Prostate gland (tissue), 2 donors: ENCODE results near the gene TSHZ1. TPM values are rescaled to one million over a fixed set of nuclear protein-coding genes. Genes with fewer than 3 reads are reported as not detected.
A peak's percentile ranks its signal among the peaks of the same experiment; 100 is the strongest.

ENCODE experiments used
- DNase-seq: peaks from one replicate; pipeline ENCODE4 v3.0.0-alpha.2; 2019; ENCODE audit warnings: low spot score
- H3K27ac ChIP-seq, 2 donors: fragments of 200-600 bp; sonication (generic); 2 replicates each; pipeline ENCODE4 v1.5.1; 2017 to 2019
- H3K27me3 ChIP-seq: fragments of 200-600 bp; sonication (generic); replicated peaks from 2 replicates; pipeline ENCODE4 v1.5.1; 2019; ENCODE audit not compliant: insufficient read depth
- H3K36me3 ChIP-seq, 2 donors: fragments of 200-600 bp; sonication (generic); 1 replicate in 1 of 2; 2 replicates in 1 of 2; pipeline versions ENCODE4 v1.5.1 to v1.8.1; 2017 to 2019
- H3K4me1 ChIP-seq: fragments of 200-600 bp; sonication (generic); replicated peaks from 2 replicates; pipeline ENCODE4 v1.5.1; 2019
- H3K4me3 ChIP-seq, 2 donors: fragments of 200-600 bp; sonication (generic); 2 replicates each; pipeline ENCODE4 v1.5.1; 2017 to 2019
- H3K9me3 ChIP-seq: fragments of 200-600 bp; sonication (generic); 2 replicates; pipeline ENCODE4 v1.5.1; 2017
- POLR2A ChIP-seq: fragments of 450-650 bp; IDR thresholded peaks from one replicate; pipeline ENCODE4 v1.6.1; 2016; ENCODE audit warnings: antibody characterized with exemption, mild to moderate bottlenecking
- POLR2AphosphoS5 ChIP-seq: sonication (generic); formaldehyde crosslinking; IDR thresholded peaks from one replicate; pipeline ENCODE4 v1.6.1; 2017; ENCODE audit warnings: antibody characterized with exemption
- WGBS: methylation state at CpG from one replicate; pipeline ENCODE4 v1.1.5; 2018; 5-methylcytosine and 5-hydroxymethylcytosine counted together
- intact Hi-C: fragments of 100-400 bp; cut with DNase I; formaldehyde crosslinking; loops from one replicate; pipeline ENCODE4 v1.14.2; 2022
- total RNA-seq, 2 donors: library from RNA; depleted of rRNA; stranded (reverse); fragments of >200 nt; gene quantifications; one replicate each; pipeline ENCODE4 v1.1.0, GENCODE V29; 2016
- TF ChIP-seq, protein P1 (sequence below), 4 experiments: fragments of 200-600 bp in 2 of 4; fragments of 450-650 bp in 2 of 4; sonication (generic) in 2 of 4; IDR thresholded peaks; 1 replicate in 3 of 4; 2 replicates in 1 of 4; pipeline ENCODE4 v1.5.1; 2016 to 2019; ENCODE audit warnings: antibody characterized with exemption in 4 of 4, mild to moderate bottlenecking in 2 of 4, moderate library complexity in 2 of 4

TSHZ1 gene
- total RNA-seq, 2 donors from 2014 or later = 18.2 to 48.6 TPM

DNA sequence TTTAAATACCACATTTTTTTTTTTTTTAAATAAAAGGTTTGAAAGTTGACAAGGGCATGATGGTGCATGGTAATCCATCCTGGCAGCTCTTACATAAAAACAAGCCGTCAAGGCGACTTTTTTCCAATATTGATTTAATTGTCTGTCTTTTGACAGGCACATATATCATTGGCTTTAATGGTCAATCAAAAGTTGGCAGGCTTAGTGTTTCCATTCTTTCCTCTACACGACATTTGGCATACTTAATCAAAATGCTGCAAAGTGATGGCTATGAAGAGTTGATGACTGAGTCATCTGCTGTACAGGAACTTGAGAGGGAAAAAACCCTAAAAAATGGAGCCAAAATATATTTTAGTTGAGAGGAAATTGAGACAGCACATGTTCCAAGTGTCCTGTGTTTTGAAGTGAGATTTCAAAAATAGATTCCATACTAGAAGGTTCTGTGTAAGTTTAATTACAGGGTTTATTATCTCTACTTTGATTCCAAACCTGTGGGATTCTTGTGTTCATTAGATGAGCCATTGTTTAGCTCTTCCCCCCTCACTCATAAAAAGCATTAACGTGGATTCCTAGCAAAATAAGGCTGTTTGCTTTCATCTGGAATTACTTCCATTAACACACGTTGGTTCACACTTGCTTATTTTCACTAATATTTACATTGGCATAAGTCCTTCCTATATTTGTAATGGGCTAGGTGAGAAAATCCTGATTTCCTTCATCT lies 3.2 kb downstream of the TSHZ1 start:
- DNase-seq = no peak
- no peak for TF ChIP-seq POLR2A
- TF ChIP-seq, protein P1, sequence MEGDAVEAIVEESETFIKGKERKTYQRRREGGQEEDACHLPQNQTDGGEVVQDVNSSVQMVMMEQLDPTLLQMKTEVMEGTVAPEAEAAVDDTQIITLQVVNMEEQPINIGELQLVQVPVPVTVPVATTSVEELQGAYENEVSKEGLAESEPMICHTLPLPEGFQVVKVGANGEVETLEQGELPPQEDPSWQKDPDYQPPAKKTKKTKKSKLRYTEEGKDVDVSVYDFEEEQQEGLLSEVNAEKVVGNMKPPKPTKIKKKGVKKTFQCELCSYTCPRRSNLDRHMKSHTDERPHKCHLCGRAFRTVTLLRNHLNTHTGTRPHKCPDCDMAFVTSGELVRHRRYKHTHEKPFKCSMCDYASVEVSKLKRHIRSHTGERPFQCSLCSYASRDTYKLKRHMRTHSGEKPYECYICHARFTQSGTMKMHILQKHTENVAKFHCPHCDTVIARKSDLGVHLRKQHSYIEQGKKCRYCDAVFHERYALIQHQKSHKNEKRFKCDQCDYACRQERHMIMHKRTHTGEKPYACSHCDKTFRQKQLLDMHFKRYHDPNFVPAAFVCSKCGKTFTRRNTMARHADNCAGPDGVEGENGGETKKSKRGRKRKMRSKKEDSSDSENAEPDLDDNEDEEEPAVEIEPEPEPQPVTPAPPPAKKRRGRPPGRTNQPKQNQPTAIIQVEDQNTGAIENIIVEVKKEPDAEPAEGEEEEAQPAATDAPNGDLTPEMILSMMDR (IDR thresholded peaks at IDR 0.05) = peak in 1 of 4 experiments; percentile 9
- 19% methylated on average over 5 of the region's 5 CpGs for WGBS
- intact Hi-C loops = loop anchor here (5.0 kb wide), 1 partner anchor 49 kb away; no protein-coding TSS in a partner anchor
- Histone ChIP-seq H3K27ac (no peak overlapping the region), H3K27me3 (no peaks in the 10 kb centered on the region), H3K4me3 (no peak overlapping the region), H3K9me3 (no peaks in the 10 kb centered on the region), H3K4me1 (peaks cover 4% of the 10 kb centered on the region), H3K36me3 (no peaks in the 10 kb centered on the region)

DNA sequence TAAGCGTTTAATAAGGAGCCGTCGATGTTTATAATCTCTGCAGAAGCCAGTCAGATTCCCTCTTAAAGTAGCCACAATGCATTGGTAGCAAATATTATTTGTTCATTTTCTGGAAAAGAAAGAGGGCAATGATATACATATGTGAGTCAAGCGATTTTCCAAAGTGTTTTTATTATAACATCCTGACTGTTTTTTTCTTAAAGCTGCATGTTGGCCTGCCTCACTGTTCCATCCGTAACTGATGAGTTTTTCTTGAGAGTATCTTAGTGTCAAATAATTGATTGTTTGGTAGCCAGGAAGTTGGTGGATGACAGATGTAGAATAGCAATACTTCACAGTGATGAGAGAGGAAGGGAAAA lies 3.7 kb downstream of the TSHZ1 start:
- Histone ChIP-seq H3K36me3 (no peaks in the 10 kb centered on the region), H3K4me1 (peaks cover 4% of the 10 kb centered on the region), H3K9me3 (no peaks in the 10 kb centered on the region), H3K27ac (no peak overlapping the region), H3K4me3 (no peak overlapping the region), H3K27me3 (no peaks in the 10 kb centered on the region)
- intact Hi-C loops = loop anchor here (5.0 kb wide), 1 partner anchor 48 kb away; no protein-coding TSS in a partner anchor
- TF ChIP-seq, protein P1 (IDR thresholded peaks at IDR 0.05) = no peak
- no peak for TF ChIP-seq POLR2A
- TF ChIP-seq POLR2AphosphoS5 = no peak
- no peak for DNase-seq
- whole genome bisulfite sequencing = 51% methylated on average over 5 of the region's 5 CpGs

DNA sequence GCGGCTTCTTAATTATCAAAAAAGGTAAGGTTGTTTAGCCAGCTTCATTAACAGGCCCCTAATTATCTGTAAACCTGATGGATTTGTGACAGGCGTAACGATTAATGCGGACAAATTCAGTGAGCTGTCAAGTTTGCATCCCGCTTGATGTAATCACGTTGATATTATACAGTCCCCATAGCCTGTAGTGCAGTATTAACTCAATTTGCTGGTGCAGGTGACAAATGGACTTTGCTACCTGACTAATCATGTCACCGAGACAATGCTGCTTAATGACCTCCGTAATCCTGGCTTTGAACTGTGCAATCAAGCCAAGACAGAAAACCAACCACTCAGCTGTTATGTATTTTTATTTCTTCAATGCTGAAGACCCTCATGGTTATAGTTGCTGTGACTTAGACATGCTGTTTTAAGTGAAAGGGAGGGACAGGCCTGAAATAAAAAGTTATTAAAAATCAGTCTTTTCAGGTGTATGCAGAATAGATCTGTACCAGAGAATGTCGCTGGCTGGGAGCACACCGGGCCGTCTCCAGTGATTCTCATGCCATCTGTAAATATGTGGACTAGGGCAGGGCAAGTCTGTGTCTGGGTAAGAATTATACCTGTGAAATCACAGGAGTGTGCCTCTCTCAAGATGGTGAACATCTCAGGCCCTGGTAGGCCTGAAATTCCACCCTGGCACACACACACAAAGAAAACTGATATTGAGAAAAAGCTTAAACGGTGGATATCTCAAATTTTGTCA lies 4.3 kb downstream of the TSHZ1 start:
- intact Hi-C loops = loop anchor here (5.0 kb wide), 1 partner anchor 47 kb away; no protein-coding TSS in a partner anchor

DNA sequence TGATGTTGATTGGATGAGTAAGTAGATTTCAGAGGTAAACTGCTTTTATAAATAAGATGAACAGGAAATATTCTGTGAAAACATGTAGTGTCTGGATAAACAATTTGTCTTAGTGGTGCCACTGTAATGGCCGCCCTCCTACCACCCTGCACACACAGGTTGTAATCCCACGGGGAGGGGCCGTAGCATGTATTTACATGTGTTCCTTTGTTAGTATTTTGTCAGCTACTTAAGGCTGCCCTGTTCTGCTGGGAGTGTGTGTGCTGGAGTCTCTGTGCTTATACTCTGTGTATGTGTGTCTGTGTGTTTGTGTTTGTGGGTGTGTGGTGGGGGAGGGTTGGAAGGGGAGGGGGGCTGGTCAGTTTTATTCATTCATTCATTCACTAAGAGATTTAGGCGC lies 5.1 kb downstream of the TSHZ1 start:
- H3K4me3 ChIP-seq = no peak overlapping the region
- no peaks in the 10 kb centered on the region for H3K9me3 ChIP-seq
- intact Hi-C loops = no loop called here
- WGBS = 64% methylated on average over 4 of the region's 4 CpGs
- no peaks in the 10 kb centered on the region for H3K27me3 ChIP-seq
- DNase-seq = no peak
- TF ChIP-seq POLR2AphosphoS5 (no peak), POLR2A (no peak)
- TF ChIP-seq, protein P1 (IDR thresholded peaks at IDR 0.05) = no peak
- peaks cover 4% of the 10 kb centered on the region for H3K4me1 ChIP-seq
- H3K36me3 ChIP-seq = no peaks in the 10 kb centered on the region
- no peak overlapping the region for H3K27ac ChIP-seq

More for the DNA sequence above, 4.3 kb downstream of the TSHZ1 start:
- no peak overlapping the region for H3K27ac ChIP-seq
- H3K4me1 ChIP-seq = peaks cover 4% of the 10 kb centered on the region
- DNase-seq = no peak
- WGBS = 89% methylated on average over 12 of the region's 12 CpGs
- H3K36me3 ChIP-seq = no peaks in the 10 kb centered on the region
- no peak overlapping the region for H3K4me3 ChIP-seq
- H3K9me3 ChIP-seq = no peaks in the 10 kb centered on the region
- TF ChIP-seq POLR2A = no peak
- TF ChIP-seq, protein P1 (IDR thresholded peaks at IDR 0.05) = no peak
- no peak for TF ChIP-seq POLR2AphosphoS5
- H3K27me3 ChIP-seq = no peaks in the 10 kb centered on the region
